GM10847 (cell line): ENCODE data around the gene IFITM2.

Experiments
- POLR2A ChIP-seq: IDR thresholded peaks from 2 replicates; pipeline ENCODE4 v1.6.1; 2011; ENCODE audit not compliant: insufficient read length; ENCODE audit errors: extremely low read depth

IFITM2 gene

GRCh38 chr11:279966-280705, 27.5 kb upstream of the IFITM2 start:
- TF ChIP-seq POLR2A: no peak

GRCh38 chr11:280706-281485, 26.7 kb upstream of the IFITM2 start:
- no peak for TF ChIP-seq POLR2A

DNA sequence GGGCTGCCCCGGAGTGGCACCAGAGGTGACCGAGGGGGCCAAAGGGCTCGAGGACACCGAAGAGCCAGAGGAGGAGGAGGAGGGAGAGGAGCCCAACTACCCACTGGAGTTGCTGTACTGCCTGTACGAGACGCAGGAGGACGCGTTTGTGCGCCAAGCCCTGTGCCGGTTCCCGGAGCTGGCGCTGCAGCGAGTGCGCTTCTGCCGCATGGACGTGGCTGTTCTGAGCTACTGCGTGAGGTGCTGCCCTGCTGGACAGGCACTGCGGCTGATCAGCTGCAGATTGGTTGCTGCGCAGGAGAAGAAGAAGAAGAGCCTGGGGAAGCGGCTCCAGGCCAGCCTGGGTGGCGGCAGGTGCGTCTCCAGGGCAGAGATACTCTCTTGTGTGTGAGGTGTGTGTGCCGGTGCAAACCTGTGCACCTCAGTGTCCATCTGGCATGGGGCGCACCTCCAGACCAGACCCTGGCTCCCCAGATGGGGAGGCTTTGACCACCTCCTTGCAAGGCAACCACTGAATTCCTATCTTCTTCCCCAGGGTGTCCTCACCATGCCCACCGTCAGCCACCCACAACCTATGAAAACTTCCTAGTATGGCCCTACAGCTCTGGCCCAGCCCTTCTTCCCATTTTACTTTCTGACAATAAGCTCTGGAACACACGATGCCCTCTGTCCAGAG, 26.0 kb upstream of the IFITM2 start:
- no peak for TF ChIP-seq POLR2A

DNA sequence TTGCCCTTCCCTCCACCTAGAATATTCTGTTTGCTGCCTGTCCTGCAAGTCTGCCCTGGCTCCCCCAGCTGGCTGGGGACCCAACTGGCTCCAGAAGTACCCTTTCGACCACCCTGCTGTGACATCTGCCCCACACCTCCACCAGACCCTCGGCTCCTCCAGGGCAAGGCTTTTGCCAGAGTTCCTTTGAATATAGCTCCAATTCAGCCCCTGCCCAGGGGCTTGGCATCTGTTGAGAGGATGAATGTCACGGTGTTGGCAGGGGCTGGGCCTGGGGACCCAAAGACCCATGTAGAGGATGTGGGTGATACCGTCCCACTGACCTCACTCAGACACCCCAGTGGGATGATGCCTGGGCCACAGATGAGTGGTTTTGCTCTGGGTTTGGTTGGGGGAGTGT, 25.4 kb upstream of the IFITM2 start:
- no peak for TF ChIP-seq POLR2A

DNA sequence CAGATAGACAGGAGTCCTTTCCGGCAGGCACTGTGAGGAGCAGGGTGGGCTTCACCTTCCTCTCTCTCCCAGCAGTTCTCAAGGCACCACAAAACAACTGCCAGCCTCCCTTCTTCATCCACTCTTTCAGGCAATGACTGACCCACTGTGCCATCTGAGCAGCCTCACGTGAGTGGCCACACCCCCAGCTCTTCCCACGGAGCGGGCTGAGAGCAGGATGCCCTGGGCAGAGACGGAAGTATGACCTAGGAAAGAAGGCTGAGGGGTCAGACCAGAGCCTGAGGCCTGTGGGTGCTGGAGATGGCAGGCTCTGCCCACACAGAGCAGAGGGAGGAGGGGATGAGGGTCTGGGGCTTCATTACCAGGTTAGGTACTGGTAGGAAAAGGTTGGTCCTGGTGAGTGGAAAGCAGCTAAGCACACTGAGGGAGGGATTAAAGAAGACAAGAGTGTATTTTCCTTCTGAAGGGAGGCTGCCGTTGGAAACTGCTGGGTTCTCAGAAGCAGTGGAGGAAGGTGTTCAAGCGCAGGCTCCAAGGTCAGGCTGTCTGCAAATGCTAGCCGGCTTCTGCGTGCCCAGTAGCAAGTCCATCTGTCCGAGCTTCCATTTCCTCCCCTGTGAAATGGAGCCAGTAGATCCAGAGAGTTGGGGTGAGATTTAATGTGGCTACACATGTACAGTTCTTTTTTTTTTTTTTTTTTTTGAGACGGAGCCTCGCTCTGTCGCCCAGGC, 24.8 kb upstream of the IFITM2 start:
- TF ChIP-seq POLR2A: no peak

DNA sequence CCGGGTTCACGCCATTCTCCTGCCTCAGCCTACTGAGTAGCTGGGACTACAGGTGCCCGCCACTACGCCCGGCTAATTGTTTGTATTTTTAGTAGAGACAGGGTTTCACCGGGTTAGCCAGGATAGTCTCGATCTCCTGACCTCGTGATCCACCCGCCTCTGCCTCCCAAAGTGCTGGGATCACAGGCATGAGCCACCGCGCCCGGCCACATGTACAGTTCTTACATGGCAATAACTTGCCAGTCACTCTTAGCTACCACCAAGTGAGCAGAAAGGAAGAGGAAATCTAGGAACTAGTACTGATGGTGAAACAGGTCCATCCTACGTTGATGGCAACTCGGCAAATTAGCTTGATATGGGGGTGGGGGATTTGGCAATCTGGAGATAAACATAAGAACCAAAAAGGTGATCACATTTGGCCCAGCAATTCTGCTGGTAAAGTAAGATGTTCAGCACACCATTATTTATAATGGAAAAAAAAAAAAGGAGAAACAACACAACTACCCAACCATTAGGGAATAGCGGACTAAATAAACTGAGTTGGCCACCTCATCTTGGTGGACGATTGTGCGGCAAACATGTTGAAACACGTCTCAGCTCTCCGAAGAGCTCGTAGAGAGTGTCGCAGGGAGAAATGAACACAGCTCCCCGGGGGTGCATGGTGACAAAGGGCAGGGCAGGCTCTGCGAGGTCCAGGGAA, 24.1 kb upstream of the IFITM2 start:
- TF ChIP-seq POLR2A: no peak

DNA sequence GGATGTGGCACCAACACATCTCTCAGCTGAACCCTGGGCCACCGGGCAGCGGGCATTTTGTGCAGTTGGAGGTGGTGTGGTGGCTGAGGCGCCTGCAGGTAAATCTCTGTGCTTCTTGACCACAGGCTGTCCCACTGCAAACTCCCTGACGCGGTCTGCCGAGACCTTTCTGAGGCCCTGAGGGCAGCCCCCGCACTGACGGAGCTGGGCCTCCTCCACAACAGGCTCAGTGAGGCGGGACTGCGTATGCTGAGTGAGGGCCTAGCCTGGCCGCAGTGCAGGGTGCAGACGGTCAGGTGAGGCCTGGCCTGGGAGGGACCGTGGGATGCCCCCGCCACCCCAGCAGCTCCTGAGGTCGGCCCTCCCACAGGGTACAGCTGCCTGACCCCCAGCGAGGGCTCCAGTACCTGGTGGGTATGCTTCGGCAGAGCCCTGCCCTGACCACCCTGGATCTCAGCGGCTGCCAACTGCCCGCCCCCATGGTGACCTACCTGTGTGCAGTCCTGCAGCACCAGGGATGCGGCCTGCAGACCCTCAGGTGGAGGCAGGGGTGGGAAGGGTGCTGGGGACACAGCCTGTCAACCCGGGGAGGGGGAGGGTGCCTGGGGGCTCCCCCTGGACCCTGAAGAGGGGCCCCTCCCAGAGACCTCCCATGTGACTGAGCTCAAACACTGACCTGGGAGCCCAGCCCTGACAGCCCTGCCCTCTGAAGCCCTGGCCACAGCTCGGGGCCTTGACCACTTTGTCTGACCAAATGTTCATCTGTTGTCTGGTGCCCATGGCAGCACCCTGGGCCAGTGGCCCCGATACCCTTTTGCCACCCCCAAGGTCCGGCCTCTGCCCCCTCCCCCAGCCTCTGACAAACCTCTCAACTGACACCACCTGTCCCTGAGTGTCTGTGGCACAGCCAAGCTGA, 23.3 kb upstream of the IFITM2 start:
- no peak for TF ChIP-seq POLR2A

DNA sequence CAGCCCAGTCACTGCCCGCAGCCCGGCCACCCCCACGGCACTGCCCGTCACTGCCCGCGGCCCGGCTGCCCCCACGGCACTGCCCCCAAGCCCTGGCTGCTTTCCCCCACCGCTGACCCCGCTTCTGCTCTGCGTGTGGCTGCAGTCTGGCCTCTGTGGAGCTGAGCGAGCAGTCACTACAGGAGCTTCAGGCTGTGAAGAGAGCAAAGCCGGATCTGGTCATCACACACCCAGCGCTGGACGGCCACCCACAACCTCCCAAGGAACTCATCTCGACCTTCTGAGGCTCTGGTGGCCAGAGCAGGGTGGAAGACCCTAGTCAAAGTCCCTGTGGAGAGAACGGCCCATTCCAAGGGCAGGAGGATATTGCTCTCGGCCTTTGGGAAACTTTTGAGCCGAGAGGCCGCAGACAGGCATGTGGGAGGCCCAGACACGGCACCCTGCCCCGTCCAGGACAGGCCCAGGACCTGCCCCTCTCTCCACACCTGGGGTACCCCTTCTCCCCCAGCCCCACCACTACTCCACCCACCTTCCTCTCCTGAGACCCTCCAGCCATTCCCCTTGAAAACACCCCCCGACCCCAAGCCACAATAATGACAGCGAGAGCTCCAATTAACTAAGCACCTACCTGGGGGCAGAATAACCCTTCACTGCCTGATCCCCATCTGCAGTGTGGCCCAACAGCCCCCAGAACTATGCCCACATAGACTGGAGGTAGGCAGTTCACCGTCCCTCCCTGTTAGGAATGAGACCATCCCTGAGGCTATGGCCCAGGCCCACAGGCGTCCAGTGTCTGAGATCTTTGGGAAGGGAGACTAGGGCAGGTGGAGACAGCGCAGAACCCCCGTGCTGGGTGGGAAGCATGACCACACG, 22.4 kb upstream of the IFITM2 start:
- no peak for TF ChIP-seq POLR2A

DNA sequence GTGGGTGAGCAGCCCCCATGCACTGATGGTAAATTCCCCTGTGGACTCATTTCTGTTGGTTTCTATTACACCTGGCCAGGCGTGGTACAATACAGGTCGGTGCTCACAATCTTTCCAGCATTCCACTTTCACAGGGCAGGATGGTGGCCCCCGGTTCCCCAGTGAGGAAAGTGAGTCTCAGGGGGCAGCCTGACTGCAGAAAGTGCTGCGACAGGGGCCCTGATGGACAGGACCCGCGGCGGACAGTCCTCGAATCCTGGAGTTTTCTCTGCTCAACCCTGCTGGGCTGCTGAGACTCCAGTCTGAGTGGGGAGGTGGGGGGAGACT, 21.8 kb upstream of the IFITM2 start:
- no peak for TF ChIP-seq POLR2A

DNA sequence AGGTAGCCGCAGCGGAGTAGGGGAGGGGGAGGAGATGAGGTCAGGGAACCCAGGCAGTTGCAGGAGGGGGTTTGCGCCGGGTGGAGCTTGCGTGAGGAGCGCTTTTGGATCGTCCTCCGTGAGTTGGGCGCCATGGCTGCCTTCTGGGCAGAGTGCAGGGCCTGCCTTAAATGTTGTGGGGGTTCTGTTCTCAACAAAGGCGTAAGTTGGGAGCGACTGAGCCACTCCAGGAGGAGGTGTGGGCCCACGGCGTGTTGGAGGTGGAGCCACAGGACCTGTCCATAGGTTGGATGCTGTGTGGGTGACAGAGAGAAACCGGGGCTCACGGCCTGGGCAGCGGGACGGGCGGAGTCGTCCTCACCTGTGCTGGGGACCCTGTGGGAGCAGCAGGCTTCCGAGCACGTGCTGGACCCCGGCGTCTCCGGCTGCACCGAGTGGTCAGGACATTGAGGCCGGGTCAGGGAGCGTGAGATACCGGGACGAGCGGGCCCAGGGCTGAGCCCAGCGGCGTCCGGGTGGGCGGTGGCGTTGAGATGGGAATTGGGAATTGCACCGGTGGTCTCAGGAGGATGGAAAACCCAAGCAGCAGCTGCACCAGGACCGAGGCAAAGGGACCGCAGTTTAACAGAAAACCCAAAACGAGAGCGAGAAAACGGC, 19.7 kb upstream of the IFITM2 start:
- no peak for TF ChIP-seq POLR2A

- TF ChIP-seq POLR2A: peak; percentile 50
Measured at GRCh38 chr11:288478-289397, 18.9 kb upstream of the IFITM2 start, which contains the start of gene PGGHG. Gene PGGHG (plus strand): TSS chr11:289126. CDS start chr11:289817, 691 bp downstream.

- no peak for TF ChIP-seq POLR2A
Measured at GRCh38 chr11:289398-289711, 18.3 kb upstream of the IFITM2 start.
